Tibial artery (tissue), 4 donors: ENCODE results near the gene RSF1.

Experiments
- DNase-seq, 2 donors: peaks; one replicate each; pipeline ENCODE4 v3.0.0-alpha.2; 2019
- H3K27ac ChIP-seq, 2 donors: fragments of 200-600 bp; sonication (generic) in 1 of 2; 1 replicate in 1 of 2; 2 replicates in 1 of 2; pipeline ENCODE4 v1.5.1; 2018 to 2019; ENCODE audit warnings: mild to moderate bottlenecking in 1 of 2
- H3K27me3 ChIP-seq, 2 donors: fragments of 200-600 bp; sonication (generic) in 1 of 2; one replicate each; pipeline versions ENCODE4 v1.5.1 to v1.6.0; 2016 to 2019
- H3K36me3 ChIP-seq, 3 donors: fragments of 200-600 bp; sonication (generic) in 2 of 3; one replicate each; pipeline ENCODE4 v1.5.1; 2016 to 2019; ENCODE audit warnings: mild to moderate bottlenecking in 2 of 3
- H3K4me1 ChIP-seq, 4 donors: fragments of 200-600 bp; sonication (generic) in 2 of 4; 1 replicate in 3 of 4; 2 replicates in 1 of 4; pipeline ENCODE4 v1.5.1; 2016 to 2019
- H3K4me3 ChIP-seq, 2 donors: fragments of 200-600 bp; sonication (generic) in 1 of 2; 1 replicate in 1 of 2; 2 replicates in 1 of 2; pipeline ENCODE4 v1.5.1; 2018 to 2019; ENCODE audit warnings: mild to moderate bottlenecking in 2 of 2
- H3K9me3 ChIP-seq, 3 donors: fragments of 200-600 bp; sonication (generic) in 1 of 3; one replicate each; pipeline ENCODE4 v1.5.1; 2016 to 2019
- intact Hi-C: fragments of 100-400 bp; cut with DNase I; formaldehyde crosslinking; loops from one replicate; pipeline ENCODE4 v1.15.0; 2023; ENCODE audit warnings: low total_unique reads
- TF ChIP-seq, protein P1 (sequence below), 2 experiments: fragments of 200-600 bp in 1 of 2; fragments of 450-650 bp in 1 of 2; IDR thresholded peaks; one replicate each; pipeline ENCODE4 v1.5.1; 2017 to 2019; ENCODE audit warnings: antibody characterized with exemption in 2 of 2, mild to moderate bottlenecking in 1 of 2, moderate library complexity in 1 of 2

RSF1 gene

DNA sequence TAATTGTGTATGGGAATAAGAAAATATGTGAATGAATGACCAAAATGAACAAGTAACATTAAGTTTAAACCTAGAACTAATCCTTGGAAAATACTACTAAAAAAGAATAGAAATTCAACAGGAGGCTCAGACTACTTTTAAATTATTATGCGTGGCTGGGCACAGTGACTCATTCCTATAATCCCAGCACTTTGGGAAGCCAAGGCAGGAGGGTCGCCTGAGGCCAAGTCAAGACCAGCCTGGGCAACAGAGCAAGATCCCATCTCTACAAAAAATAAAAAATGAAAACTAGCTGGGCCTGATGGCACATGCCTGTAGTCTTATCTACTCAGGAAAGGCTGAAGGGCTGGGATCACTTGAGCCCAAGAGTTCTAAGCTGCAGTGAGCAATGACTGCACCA, 97.5 kb downstream of the RSF1 start:
- intact Hi-C loops, result no loop called here
- Histone ChIP-seq H3K27ac (no peak overlapping the region), H3K36me3 (peaks cover 15 to 24% (median 22%) of the 10 kb centered on the region in 3 donors), H3K4me3 (no peak overlapping the region), H3K27me3 (no peaks in the 10 kb centered on the region), H3K9me3 (no peaks in the 10 kb centered on the region), H3K4me1 (no peaks in the 10 kb centered on the region)
- TF ChIP-seq, protein P1, sequence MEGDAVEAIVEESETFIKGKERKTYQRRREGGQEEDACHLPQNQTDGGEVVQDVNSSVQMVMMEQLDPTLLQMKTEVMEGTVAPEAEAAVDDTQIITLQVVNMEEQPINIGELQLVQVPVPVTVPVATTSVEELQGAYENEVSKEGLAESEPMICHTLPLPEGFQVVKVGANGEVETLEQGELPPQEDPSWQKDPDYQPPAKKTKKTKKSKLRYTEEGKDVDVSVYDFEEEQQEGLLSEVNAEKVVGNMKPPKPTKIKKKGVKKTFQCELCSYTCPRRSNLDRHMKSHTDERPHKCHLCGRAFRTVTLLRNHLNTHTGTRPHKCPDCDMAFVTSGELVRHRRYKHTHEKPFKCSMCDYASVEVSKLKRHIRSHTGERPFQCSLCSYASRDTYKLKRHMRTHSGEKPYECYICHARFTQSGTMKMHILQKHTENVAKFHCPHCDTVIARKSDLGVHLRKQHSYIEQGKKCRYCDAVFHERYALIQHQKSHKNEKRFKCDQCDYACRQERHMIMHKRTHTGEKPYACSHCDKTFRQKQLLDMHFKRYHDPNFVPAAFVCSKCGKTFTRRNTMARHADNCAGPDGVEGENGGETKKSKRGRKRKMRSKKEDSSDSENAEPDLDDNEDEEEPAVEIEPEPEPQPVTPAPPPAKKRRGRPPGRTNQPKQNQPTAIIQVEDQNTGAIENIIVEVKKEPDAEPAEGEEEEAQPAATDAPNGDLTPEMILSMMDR (IDR thresholded peaks at IDR 0.05), result no peak
- DNase-seq, result no peak

DNA sequence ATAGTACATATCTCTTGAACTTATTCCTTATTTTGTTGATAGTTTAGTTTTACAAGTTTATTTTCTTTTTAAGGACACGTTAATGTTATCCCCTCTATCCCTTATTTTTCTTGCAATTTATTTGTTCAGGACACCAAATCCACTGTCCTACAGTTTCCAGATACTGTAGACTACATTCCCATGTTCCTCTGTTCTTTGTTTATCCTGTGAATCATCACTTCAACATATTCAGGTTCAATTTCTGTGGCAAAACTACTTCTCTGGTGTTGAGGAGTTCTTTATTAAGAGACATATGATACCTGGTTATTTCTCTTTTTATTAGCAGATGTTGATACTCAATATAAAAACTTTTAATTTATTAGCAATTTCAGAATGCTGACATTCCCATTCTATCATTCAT, 110.2 kb downstream of the RSF1 start:
- Histone ChIP-seq H3K9me3 (no peaks in the 10 kb centered on the region), H3K4me1 (no peaks in the 10 kb centered on the region), H3K27me3 (no peaks in the 10 kb centered on the region), H3K27ac (no peak overlapping the region), H3K36me3 (no peaks in the 10 kb centered on the region), H3K4me3 (no peak overlapping the region)
- TF ChIP-seq, protein P1 (IDR thresholded peaks at IDR 0.05), result no peak
- intact Hi-C loops, result no loop called here
- DNase-seq, result no peak

DNA sequence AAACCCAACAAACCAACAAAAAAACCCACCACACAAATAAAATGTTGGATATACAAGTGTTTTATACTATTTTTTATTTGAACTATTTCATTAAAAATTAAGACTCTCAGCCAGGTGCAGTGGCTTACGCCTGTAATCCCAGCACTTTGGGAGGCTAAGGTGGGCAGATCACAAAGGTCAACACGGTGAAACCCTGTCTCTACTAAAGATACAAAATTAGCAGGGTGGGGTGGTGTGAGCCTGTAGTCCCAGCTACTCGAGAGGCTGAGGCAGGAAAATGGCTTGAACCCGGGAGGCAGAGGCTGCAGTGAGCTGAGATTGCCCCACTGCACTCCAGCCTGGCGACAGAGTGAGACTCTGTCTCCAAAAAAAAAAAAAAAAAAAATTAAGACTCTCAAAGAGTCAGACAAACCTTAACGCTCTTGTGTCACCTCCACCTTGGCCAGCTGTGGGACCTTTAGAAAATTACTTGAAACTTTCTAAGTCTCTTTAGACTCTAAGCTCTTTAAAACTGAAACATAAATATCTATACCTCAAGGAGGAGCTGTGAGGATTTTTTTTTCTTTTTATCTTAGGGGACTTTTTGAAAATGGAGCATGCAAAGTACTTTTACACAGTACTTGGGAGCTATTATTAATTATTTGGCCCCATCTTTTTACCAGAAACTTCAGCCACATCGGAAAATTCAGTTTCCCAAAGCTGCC, 114.5 kb downstream of the RSF1 start:
- H3K36me3 ChIP-seq, result peaks cover 0 to 14% (median 7%) of the 10 kb centered on the region in 3 donors
- no peak overlapping the region for H3K27ac ChIP-seq
- H3K27me3 ChIP-seq, result no peaks in the 10 kb centered on the region
- H3K9me3 ChIP-seq, result no peaks in the 10 kb centered on the region
- H3K4me1 ChIP-seq, result no peaks in the 10 kb centered on the region
- no peak for DNase-seq
- no peak overlapping the region for H3K4me3 ChIP-seq
- intact Hi-C loops, result no loop called here
- TF ChIP-seq, protein P1 (IDR thresholded peaks at IDR 0.05), result no peak

DNA sequence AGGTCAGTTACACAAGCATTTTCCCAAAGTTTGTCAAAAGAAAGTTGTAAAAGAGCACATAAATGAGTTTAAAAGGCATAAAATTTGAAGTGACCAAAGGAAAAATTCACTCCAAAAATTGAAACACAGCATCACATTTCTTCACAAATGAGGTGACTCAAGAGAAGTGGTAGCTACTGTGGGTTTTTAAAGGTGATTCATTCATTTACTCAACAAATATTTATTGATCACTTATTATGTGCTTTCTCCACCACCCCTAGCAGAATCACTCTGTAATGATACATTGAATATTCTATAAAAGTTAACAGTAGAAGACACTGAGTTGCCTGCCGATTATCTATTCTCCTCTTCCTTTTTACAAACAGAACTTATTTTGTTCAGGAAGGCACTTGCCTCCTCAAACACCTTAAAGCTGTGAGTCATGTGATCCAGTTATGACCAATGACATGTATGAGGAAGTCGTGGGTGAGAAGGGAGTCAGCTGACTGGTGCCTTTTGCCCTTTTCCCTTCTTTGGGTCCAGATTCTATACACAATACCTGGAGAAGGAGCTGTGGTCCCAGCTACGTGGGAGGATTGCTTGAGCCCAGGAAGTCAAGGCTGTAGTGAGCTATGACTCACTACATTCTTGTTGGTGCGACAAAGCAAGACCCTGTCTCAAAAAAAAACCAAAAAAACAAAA, 115.2 kb downstream of the RSF1 start:
- intact Hi-C loops, result no loop called here
- Histone ChIP-seq H3K9me3 (no peaks in the 10 kb centered on the region), H3K4me1 (no peaks in the 10 kb centered on the region), H3K27me3 (no peaks in the 10 kb centered on the region), H3K4me3 (no peak overlapping the region), H3K36me3 (peaks cover 0 to 14% (median 7%) of the 10 kb centered on the region in 3 donors), H3K27ac (no peak overlapping the region)
- no peak for DNase-seq
- TF ChIP-seq, protein P1 (IDR thresholded peaks at IDR 0.05), result no peak

DNA sequence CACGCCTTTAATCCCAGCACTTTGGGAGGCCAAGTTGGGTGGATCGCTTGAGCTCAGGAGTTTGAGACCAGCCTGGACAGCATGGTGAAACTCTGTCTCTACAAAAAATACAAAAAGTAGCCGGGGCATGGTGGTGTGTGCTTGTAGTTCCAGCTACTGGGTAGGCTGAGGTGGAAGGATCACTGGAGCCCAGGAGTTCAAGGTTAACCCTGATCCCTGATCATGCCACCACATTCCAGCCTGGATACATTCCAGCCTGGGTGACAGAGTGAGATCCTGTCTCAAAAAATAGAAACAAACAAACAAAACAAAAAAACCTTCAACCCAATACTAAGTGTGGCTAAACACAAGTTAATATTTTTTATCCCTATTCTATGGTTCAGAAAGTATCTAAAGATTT, 116.5 kb downstream of the RSF1 start:
- H3K27ac ChIP-seq, result no peak overlapping the region
- H3K27me3 ChIP-seq, result no peaks in the 10 kb centered on the region
- H3K4me3 ChIP-seq, result no peak overlapping the region
- intact Hi-C loops, result no loop called here
- TF ChIP-seq, protein P1 (IDR thresholded peaks at IDR 0.05), result no peak
- no peaks in the 10 kb centered on the region for H3K4me1 ChIP-seq
- DNase-seq, result no peak
- no peaks in the 10 kb centered on the region for H3K9me3 ChIP-seq
- H3K36me3 ChIP-seq, result peaks cover 6 to 14% (median 11%) of the 10 kb centered on the region in 3 donors
